Stimulated activated naive CD8-positive, alpha-beta T cell treated with anti-CD3 and anti-CD28 coated beads, Interleukin-15, Interleukin-2, amounts not matched to agents 100 ng/mL and 50 ng/mL, for 24 hours (primary cell): ENCODE measurements around the gene KIAA1217.
"Not testable (repeated sequence)": the region's sequence is repeated elsewhere in the genome, so short reads cannot be mapped to it uniquely, and the experiment has no call there.

Experiments used
- H3K27ac Mint-ChIP-seq: one replicate; pipeline ENCODE4 v1.8.0; 2021; ENCODE audit warnings: mild to moderate bottlenecking, mixed read lengths
- H3K27me3 Mint-ChIP-seq: one replicate; pipeline ENCODE4 v1.8.0; 2021; ENCODE audit warnings: mixed read lengths
- H3K36me3 Mint-ChIP-seq: one replicate; pipeline ENCODE4 v1.8.0; 2021; ENCODE audit warnings: low read depth, mixed read lengths
- H3K4me1 Mint-ChIP-seq: one replicate; pipeline ENCODE4 v1.8.0; 2021; ENCODE audit warnings: low read depth, mixed read lengths
- H3K4me3 Mint-ChIP-seq: one replicate; pipeline ENCODE4 v1.8.0; 2021; ENCODE audit warnings: mild to moderate bottlenecking, mixed read lengths
- H3K9me3 Mint-ChIP-seq: one replicate; pipeline ENCODE4 v1.8.0; 2021; ENCODE audit warnings: mixed read lengths

The KIAA1217 gene

GRCh38 chr10:24344279-24344678 is 135.3 kb downstream of the KIAA1217 start:
- Mint-ChIP-seq H3K27me3 (peaks cover 5% of the 10 kb centered on the region), H3K9me3 (no peaks in the 10 kb centered on the region), H3K4me3 (no peak overlapping the region), H3K27ac (no peak overlapping the region), H3K4me1 (no peaks in the 10 kb centered on the region), H3K36me3 (no peaks in the 10 kb centered on the region)

GRCh38 chr10:24344695-24345463 is 135.9 kb downstream of the KIAA1217 start:
- no peaks in the 10 kb centered on the region for H3K4me1 Mint-ChIP-seq
- peaks cover 5% of the 10 kb centered on the region for H3K27me3 Mint-ChIP-seq
- no peaks in the 10 kb centered on the region for H3K9me3 Mint-ChIP-seq
- no peak overlapping the region for H3K27ac Mint-ChIP-seq
- H3K4me3 Mint-ChIP-seq, result no peak overlapping the region
- H3K36me3 Mint-ChIP-seq, result no peaks in the 10 kb centered on the region

GRCh38 chr10:24346877-24347519 is 138.1 kb downstream of the KIAA1217 start:
- Mint-ChIP-seq H3K27ac (no peak overlapping the region), H3K9me3 (no peaks in the 10 kb centered on the region), H3K36me3 (no peaks in the 10 kb centered on the region), H3K4me3 (no peak overlapping the region), H3K4me1 (no peaks in the 10 kb centered on the region), H3K27me3 (peaks cover 5% of the 10 kb centered on the region)

GRCh38 chr10:24349379-24350001 is 140.6 kb downstream of the KIAA1217 start:
- Mint-ChIP-seq H3K4me3 (no peak overlapping the region), H3K27ac (no peak overlapping the region), H3K4me1 (no peaks in the 10 kb centered on the region), H3K27me3 (no peaks in the 10 kb centered on the region), H3K9me3 (no peaks in the 10 kb centered on the region), H3K36me3 (no peaks in the 10 kb centered on the region)

GRCh38 chr10:24350070-24350921 is 141.4 kb downstream of the KIAA1217 start:
- Mint-ChIP-seq H3K4me3 (no peak overlapping the region), H3K9me3 (no peaks in the 10 kb centered on the region), H3K36me3 (no peaks in the 10 kb centered on the region), H3K27me3 (no peaks in the 10 kb centered on the region), H3K27ac (no peak overlapping the region), H3K4me1 (no peaks in the 10 kb centered on the region)

GRCh38 chr10:24350922-24351225 is 141.9 kb downstream of the KIAA1217 start:
- H3K4me1 Mint-ChIP-seq, H3K36me3 Mint-ChIP-seq, H3K27me3 Mint-ChIP-seq, H3K9me3 Mint-ChIP-seq, H3K27ac Mint-ChIP-seq, H3K4me3 Mint-ChIP-seq: not testable (repeated sequence)

- no peaks in the 10 kb centered on the region for H3K27me3 Mint-ChIP-seq
- no peaks in the 10 kb centered on the region for H3K9me3 Mint-ChIP-seq
- H3K4me3 Mint-ChIP-seq, result no peak overlapping the region
- H3K27ac Mint-ChIP-seq, result no peak overlapping the region
- no peaks in the 10 kb centered on the region for H3K36me3 Mint-ChIP-seq
- no peaks in the 10 kb centered on the region for H3K4me1 Mint-ChIP-seq
These were observed 143.0 kb downstream of the KIAA1217 start for GRCh38 chr10:24351961-24352360.

GRCh38 chr10:24352399-24352798 is 143.5 kb downstream of the KIAA1217 start:
- H3K27me3 Mint-ChIP-seq, result no peaks in the 10 kb centered on the region
- no peaks in the 10 kb centered on the region for H3K36me3 Mint-ChIP-seq
- no peak overlapping the region for H3K27ac Mint-ChIP-seq
- H3K4me3 Mint-ChIP-seq, result no peak overlapping the region
- H3K9me3 Mint-ChIP-seq, result no peaks in the 10 kb centered on the region
- no peaks in the 10 kb centered on the region for H3K4me1 Mint-ChIP-seq

GRCh38 chr10:24353319-24353718 is 144.4 kb downstream of the KIAA1217 start:
- Mint-ChIP-seq H3K27me3 (no peaks in the 10 kb centered on the region), H3K27ac (no peak overlapping the region), H3K4me3 (no peak overlapping the region), H3K36me3 (no peaks in the 10 kb centered on the region), H3K4me1 (no peaks in the 10 kb centered on the region), H3K9me3 (no peaks in the 10 kb centered on the region)

GRCh38 chr10:24355056-24355688 is 146.2 kb downstream of the KIAA1217 start:
- Mint-ChIP-seq H3K36me3 (no peaks in the 10 kb centered on the region), H3K4me1 (no peaks in the 10 kb centered on the region), H3K27ac (no peak overlapping the region), H3K4me3 (no peak overlapping the region), H3K9me3 (no peaks in the 10 kb centered on the region), H3K27me3 (no peaks in the 10 kb centered on the region)

GRCh38 chr10:24357344-24358004 is 148.5 kb downstream of the KIAA1217 start:
- H3K36me3 Mint-ChIP-seq, result no peaks in the 10 kb centered on the region
- H3K4me3 Mint-ChIP-seq, result no peak overlapping the region
- H3K27me3 Mint-ChIP-seq, result no peaks in the 10 kb centered on the region
- no peaks in the 10 kb centered on the region for H3K9me3 Mint-ChIP-seq
- no peaks in the 10 kb centered on the region for H3K4me1 Mint-ChIP-seq
- H3K27ac Mint-ChIP-seq, result no peak overlapping the region

GRCh38 chr10:24358022-24358421 is 149.1 kb downstream of the KIAA1217 start:
- Mint-ChIP-seq H3K4me1 (no peaks in the 10 kb centered on the region), H3K4me3 (no peak overlapping the region), H3K27me3 (no peaks in the 10 kb centered on the region), H3K9me3 (no peaks in the 10 kb centered on the region), H3K27ac (no peak overlapping the region), H3K36me3 (no peaks in the 10 kb centered on the region)

- Mint-ChIP-seq H3K27me3 (no peaks in the 10 kb centered on the region), H3K4me3 (no peak overlapping the region), H3K9me3 (no peaks in the 10 kb centered on the region), H3K36me3 (no peaks in the 10 kb centered on the region), H3K4me1 (no peaks in the 10 kb centered on the region), H3K27ac (no peak overlapping the region)
These were observed 151.6 kb downstream of the KIAA1217 start for GRCh38 chr10:24360282-24361127.
